Dermis microvascular lymphatic vessel endothelial cell (primary cell): ENCODE results near the gene CIDEC. TPM values are rescaled to one million over a fixed set of nuclear protein-coding genes. Genes with fewer than 3 reads are reported as not detected.
"Not testable (repeated sequence)": the region's sequence is repeated elsewhere in the genome, so short reads cannot be mapped to it uniquely, and the experiment has no call there.

Experiments
- DNase-seq, 2 donors: peaks; one replicate each; pipeline versions ENCODE4 v3.0.0 to v3.0.0-alpha.2; 2010; ENCODE audit warnings: low read depth in 2 of 2
- total RNA-seq: library from RNA; depleted of rRNA; stranded (reverse); fragments of >200 nt; gene quantifications from 2 replicates; pipeline ENCODE4 v1.2.1, GENCODE V29; 2014

The CIDEC gene
- total RNA-seq, 1 donor from 2014 or later: not detected

DNA sequence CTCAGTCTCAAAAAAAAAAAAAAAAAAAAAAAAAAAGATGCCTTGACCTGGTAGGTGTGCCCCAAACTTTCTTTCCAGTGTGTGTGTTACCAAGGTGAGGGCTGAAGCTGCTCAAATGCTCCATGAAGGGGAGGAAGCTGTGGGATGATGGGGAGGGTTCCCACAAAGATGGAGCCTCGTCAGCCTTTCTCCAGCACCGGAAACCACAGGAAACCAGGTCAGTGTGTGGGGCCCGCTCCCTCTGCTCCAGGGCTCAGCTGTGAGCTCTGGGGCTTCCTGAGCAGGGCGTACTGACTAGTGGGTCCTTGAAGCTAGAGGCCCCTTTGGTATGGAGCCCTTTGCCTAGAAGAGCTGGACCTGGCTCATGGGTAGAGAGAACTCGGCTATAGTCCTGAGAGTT is 21.9 kb upstream of the CIDEC start:
- peak in 1 of 2 donors; percentile 74 for DNase-seq

DNA sequence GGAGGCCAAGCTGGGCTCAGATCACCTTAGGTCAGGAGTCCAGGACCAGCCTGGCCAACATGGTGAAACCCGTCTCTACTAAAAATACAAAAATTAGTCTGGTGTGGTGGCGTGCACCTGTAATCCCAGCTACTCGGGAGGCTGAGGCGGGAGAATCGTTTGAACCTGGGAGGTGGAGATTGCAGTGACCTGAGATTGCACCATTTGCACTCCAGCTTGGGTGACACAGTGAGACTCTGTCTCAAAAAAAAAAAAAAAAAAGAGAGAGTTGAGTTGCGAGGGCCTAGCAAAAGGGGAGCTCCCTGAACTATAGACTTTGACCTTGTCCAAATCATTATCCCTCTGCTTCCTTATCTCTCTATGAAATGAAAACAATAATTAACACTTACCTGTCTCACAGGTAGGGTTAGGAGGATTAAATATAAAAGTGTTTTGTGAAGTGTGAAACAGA is 20.9 kb upstream of the CIDEC start:
- not testable (repeated sequence) for DNase-seq

DNA sequence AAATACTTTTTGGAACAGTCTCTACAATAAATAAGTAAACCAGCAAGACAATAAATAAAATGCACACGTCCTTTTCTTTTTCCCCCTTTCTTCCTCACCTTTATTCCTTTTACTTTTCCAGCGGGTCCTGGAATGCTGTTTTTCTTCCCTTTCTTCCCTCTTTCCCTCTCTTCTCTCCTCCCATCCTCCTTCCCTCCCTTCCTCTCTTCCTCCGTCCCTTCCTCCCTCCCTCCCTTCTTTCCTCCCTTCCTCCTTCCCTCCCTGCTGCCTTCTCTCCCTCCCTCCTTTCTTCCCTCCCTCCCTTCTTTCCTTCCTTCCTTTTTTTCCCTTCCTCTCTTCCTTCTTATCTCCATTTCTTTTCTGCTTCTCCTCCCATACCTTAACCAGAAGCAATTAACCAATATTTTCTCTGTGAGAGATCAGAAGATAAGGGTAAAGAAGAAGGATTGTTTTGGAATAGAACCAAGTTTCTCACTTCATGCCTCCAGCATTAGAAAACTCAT is 19.3 kb upstream of the CIDEC start:
- no peak for DNase-seq

DNA sequence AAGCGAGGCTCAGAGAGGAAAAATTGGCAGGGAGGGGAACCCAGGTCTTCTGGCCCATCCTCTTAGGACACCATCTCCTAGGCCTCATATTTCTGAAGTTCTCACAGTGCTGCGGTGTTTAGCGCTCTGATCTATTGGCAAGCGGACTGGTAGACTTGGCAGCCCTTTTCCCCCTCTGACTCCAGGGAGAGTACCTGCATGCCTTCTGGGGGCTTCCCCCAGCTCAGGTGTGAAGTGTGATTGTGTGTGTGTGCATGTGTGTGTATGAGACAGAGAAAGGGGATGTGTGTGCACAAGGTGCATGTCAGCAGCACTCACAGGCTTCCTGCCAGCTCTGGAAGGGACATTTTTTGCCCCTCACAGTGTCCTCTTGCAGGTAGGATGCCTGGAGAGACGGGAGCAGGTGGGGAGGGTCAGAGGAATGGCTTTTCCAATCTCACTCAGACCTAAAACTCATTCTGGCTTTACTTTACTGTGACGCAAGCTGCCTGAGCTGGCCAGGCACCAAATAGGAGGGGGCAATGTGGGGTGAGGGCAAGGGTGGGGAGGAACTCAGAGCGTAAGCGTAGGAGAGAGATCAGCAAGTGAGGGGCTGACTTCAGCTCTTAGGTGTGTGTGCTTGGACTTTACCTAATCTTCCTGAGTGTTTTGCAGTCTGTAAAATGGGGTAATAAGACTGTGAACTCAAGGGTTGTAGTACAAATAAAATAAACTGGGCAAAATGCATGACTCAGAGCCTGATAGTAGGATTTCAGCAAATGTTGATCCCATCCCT is 18.6 kb upstream of the CIDEC start:
- no peak for DNase-seq

DNA sequence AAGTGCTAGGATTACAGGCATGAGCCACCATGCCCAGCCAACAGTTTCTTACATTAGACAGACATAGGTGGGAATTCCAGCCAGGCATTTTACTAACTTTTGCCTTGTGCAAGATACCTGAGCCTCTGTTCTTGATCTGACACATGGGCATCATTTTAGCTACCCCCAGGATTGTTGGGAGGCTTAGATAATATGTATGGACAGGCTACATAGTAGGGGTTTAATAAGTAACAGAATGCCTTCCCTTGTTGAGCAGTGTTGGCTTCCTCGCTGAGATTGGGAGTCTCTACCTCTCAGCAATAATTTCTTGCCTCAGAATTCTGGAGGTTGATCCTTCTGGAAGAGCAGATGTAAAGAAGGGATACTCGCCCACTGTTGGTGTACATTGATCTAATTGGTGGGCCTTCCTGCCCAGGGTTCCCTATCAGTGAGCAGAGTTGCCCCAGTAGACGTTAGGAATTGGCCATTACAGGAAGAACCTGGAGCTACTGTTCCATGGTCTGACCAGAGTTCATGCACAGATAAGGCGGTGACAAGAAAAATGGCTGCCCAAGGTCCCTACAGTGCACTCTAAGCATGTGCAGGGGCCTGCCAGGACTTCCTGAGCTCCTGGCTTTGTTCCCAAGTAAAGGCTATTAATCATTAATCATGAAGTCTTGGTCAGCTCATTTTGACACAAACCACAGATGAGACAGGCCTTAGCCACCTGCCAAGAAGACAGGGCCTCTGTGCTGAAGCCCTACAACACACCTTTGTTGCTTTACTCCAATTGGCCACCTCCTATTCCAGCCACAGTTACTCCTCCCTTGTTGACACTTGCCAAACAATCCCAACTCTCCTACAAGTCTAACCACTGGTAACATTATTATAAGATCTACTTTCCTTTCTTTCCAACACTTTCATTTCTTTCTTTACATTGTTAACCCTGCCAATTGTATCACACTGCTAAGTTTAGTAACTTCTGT is 17.6 kb upstream of the CIDEC start:
- DNase-seq: peak in 1 of 2 donors; percentile 78

DNA sequence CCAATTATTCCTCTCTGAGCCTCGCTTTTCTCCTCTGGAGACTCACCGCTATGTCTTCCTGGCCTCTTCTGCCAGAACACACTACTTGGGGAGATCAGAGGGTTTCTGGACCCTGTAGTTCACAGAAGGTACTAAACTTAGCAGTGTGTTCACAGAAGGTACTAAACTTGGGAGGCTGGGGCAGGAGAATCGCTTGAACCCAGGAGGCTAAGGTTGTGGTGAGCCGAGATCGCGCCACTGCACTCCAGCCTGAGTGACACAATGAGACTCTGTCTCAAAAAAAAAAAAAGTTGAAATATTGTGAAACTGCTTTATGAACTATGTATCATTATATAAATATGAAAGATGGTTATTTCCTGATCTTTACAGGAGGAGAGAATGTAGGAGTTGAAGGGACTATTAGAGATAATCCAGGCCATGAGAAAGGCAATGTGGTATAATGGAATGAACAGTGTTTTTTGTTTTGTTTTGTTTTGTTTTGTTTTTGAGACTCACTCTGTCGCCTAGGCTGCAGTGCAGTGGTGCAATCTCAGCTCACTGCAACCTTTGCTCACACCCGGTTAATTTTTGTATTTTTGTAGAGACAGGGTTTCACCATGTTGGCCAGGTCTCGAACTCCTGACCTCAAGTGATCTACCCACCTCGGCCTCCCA is 16.8 kb upstream of the CIDEC start:
- not testable (repeated sequence) for DNase-seq

DNA sequence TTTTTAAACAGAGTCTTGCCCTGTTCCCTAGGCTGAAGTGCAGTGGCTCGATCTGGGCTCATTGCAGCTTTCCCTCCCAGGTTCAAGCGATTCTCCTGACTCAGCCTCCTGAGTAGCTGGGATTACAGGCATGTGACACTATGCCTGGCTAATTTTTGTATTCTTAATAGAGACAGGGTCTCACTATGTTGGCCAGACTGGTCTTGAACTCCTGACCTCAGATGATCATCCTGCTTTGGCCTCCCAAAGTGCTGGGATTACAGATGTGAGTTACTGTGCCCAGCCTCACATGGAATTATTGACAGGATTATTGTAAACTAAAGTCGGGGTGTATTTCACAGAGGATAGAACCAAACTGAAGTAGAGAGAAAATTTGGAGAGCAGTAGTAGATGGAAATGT is 15.7 kb upstream of the CIDEC start:
- DNase-seq: not testable (repeated sequence)

DNA sequence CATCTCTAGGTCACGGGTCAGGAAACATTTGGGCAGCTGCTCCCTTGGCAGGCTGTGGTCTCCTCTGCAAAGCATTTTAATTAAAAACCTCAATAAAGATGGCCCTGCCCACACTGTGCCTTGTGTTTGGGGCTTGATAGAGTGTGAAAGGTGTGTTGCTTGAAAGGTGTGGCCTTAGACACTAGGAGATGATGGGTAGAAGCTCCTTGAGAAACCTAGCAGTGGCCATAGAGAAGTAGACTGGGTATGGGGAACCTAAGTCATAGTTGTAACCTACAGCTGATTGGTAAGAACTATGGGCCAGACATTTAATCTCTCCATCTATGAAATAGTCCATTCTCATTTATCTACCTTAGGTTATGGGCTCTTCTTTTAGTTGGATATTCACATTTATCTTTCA is 13.7 kb upstream of the CIDEC start:
- no peak for DNase-seq

DNA sequence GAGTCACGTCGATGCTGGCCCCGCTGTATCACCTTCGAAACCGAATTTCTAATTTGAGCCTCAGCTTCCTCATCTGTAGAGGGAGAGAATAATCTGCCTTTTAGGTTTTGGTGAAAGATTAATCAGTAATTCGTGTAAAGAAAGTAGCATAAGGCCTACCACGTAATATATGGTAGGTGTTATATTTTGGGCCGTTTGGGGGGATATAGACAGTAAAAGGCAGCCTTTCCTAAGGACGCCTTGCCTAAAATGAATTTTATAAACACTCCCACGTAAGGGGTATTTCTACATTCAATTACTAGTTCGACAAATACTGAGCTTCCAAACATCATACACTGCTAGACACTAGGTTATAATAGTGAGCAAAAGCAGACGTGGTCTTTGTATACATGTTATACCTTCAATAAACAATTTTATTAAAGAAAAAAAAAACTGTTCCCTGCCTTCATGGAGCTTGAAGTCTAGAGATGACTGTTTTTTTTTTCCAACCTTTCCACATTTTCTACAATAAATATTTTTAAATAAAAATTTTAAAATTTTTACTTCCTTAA is 11.1 kb upstream of the CIDEC start:
- no peak for DNase-seq

DNA sequence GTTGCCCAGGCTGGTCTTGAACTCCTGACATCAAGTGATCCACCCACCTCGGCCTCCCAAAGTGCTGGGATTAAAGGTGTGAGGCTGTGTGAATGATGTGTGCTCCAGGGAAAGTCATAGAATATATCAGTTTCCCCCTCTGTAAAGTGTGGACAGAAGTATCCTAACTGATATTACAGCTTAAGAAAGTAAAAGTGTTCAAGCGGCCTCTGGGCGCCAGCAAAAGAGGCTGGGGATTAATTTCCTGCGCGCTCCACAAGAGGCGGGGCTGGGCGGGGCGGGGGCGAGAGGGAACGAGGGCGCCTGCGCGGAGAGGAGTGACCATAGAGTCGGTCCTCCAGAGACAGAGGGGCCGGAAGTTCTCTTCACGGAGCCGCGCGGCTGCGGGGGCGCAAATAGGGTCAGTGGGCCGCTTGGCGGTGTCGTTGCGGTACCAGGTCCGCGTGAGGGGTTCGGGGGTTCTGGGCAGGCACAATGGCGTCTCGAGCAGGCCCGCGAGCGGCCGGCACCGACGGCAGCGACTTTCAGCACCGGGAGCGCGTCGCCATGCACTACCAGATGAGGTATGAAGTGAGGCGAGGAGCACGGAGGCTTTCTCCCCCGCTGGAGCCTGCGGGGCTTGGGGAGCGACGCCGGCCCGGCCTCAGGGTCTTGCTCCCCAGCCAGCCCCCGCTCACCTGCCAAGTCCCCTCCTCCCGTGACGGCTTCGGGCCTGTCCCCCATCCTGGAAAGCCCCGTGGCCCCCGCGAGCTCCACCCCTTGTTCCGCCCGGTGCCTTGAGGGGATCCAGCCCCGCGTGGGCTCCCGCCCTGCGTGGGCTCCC is 10.4 kb upstream of the CIDEC start, which contains the start of gene JAGN1:
TSS of gene JAGN1 (plus strand) at position 362 of the 823 bp plus-strand sequence. CDS start at position 475, 113 bp downstream.
- peak; percentile 68 to 92 for DNase-seq

DNA sequence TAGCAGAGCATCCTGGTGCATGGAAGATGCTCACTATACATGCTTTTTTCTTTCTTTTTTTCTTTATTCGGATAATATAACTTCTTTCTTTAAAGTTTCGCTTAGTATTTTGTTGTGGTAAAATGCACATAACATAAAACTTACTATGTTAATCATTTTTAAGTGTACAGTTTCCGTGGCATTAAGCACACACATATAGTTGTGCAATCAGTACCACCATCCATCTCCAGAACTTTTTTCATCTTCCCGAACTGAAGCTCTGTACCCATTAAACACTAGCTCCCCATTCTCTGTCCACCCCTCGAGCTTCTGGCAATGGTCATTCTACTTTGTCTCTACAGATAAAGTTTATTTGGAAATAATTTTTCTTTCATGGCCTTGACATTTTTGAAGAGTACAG is 9.4 kb upstream of the CIDEC start:
- no peak for DNase-seq

DNA sequence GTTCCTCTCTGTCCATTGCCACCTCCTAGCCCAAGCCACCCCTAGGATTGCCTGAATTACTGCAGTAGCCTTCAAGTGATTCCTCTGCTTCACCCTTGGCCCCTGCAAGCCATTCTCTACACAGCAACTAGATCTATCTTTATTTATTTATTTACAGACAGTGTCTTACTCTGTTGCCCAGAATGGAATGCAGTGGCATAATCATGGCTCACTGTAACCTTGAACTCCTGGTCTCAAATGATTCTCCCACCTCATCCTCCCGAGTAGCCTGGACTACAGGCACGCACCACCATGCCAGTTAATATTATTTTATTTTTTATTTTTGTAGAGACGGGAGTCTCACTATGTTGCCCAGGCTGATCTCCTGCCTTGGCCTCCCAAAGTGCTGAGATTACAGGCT is 8.5 kb upstream of the CIDEC start:
- DNase-seq: no peak

DNA sequence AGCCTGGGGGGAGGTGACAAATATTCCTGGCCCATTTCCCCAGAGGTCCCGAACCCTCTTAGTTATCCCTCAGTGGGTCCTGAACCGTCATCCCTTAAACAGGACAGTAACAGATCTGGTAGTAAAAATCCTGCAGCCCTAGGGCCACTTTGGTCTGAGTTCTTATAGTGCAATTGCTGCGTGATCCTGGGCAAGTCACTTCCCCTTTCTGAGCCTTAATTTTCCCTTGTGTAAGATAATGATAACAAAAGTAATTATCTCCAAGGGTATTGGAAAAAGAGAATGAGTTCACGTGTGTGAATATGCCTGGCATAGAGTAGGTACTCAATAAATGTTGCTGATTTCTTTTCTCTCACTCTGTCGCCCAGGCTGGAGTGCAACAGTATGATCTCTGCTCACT is 7.4 kb upstream of the CIDEC start:
- DNase-seq: no peak

DNA sequence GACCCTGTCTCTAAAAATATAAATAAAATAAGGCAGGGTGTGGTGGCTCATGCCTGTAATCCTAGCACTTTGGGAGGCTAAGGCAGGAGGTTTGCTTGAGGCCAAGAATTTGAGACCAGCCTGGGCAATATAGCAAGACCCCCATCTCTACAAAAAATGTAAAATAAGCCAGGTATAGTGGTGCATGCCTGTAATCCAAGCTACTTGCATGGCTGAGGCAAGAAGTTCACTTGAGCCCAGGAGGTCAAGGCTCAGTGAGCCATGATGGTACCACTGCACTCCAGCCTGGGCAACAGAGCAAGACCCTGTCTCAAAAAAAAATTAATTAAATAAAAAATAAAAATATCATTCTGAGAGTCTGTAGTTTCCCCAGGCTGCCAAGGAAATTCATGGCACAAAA is 6.3 kb upstream of the CIDEC start:
- DNase-seq: no peak

DNA sequence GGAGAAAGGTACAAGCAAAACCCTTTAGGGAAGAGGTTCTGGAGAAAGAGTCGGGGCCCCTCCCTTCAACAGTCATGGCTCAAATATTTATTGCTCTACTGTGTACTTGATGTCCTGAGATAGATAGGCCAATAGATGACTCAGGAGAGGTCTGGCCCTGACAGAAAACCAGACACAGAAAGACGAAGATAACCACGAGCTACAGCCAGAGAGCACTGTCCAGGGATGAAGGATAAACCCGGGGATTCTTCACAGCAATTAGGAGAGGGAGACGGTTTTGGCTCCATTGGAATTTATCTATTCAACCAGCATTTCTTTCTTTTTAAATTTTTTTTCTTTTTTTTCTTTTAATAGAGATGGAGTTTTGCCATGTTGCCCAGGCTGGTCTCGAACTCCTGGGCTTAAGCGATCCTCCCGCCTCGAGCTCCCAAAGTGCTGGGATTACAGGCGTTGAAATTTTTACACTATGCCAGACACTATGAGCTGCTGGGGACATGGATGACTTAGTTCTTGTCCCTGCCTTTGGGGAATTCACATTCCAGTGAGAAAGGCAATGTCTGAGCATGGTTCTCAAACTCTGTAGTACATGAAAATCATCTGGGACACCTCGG is 4.6 kb upstream of the CIDEC start:
- peak in 1 of 2 donors; percentile 25 for DNase-seq

DNA sequence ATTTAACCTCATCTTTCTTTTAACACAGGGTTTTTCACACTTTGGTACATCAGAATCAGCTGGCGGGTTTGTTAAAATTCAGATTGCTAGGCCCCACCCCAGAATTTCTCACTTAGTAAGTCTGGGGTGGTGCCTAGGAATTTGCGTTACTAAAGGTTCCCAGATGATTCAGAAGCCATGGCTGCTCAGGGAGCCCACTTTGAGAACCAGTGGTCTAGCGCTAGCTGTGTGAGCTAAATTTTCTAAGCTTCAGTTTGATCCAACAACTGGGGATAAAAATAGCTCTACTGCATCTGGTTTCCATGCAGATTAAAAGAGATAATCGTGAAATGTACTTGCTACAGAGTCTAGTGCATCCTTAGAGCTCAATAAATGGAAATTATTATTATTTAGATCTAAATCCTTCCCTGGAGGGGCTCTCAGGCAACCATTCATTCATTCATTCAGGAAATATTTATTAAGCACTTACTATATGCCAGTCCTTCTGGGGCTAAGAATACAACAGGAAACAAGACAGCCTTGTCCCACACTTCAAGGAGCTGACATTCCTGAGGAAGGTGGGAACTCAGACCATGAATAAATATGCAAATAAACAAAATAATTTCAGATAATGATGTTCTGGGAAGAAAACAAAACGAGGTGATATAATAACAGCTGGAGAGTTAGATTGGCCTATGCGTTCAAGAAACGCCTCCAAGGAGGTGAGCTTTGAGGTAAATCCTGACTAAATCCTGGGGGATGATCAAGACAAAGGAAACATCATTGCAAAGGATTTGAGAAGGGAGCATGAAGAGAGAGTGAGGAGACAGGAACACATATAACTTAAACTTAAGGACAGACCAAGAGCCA is 3.9 kb upstream of the CIDEC start:
- no peak for DNase-seq

DNA sequence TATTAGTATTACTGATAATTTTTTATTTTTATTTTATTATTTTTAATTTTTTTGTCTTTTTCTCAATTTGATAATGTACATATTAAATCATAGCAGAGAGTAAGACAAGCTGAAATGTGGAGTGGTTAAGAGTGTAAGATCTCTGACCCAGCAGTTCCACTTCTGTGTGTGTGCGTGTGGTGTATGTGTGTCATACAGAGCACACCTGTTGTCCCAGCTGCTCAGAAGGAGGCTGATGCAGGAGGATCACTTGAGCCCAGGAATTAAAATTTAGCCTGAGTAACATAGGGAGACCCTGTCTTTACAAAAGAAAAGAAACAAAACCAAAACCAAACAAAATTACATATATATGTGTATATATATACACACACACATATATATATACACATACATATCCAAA is 1.4 kb upstream of the CIDEC start:
- no peak for DNase-seq

DNA sequence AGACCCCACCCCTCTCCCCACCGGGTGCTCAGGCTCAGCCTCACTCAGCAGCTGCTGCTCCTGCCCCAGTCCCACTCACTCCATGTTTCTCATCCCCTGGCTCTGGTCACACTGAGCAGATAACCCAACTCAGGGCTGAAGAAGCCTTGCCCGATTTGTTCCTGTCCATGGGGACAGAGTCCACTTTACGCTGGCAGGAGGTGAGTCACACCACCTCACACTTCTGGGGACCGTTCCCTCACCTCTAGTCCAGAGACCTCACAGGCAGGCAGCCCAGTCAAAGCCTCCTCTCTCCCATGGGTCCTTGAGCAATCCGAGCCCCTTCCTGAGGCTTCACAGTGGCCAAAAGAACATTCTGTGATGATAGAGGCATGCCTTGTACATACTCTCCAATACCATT is 1.4 kb downstream of the CIDEC start:
- DNase-seq: no peak

DNA sequence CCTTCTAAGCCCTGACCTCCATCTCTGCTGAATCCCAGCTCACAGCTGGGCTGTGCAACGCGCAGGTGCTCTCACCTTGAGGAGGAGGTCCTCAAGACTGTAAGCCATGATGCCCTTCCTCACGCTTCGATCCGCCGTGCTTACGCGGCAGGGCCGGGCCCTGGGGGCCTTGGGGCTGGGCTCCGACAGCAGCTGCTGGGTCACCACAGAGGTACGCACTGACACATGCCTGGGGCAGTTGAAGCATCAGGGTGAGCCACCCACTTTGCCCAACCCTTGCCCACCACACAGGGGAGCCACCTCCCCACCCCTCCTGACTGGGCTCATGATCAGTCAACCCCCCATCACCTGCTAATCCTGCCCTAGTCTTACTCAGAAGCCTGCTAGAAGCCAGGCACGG is 3.1 kb downstream of the CIDEC start:
- no peak for DNase-seq
